BE2C (cell line): ENCODE results near the gene THOC1.

ENCODE experiments used
- DNase-seq: peaks from one replicate; pipeline ENCODE4 v3.0.0-alpha.2; 2020
- H3K27me3 ChIP-seq: fragments of 250-450 bp; sonication (Bioruptor Pico); 2 replicates; pipeline ENCODE4 v1.5.1; 2020; ENCODE audit warnings: mild to moderate bottlenecking
- H3K36me3 ChIP-seq: fragments of 250-450 bp; sonication (Bioruptor Pico); 2 replicates; pipeline ENCODE4 v1.5.1; 2020; ENCODE audit warnings: mild to moderate bottlenecking
- H3K4me1 ChIP-seq: fragments of 250-450 bp; sonication (Bioruptor Pico); 2 replicates; pipeline ENCODE4 v1.5.1; 2020
- H3K4me3 ChIP-seq: 2 replicates; pipeline ENCODE4 v1.5.1; 2011; ENCODE audit warnings: low read depth, low read length
- H3K9me3 ChIP-seq: fragments of 250-450 bp; sonication (Bioruptor Pico); 2 replicates; pipeline ENCODE4 v1.5.1; 2020
- TF ChIP-seq, protein P1 (sequence below): IDR thresholded peaks from 2 replicates; pipeline ENCODE4 v1.5.1; 2012; ENCODE audit warnings: mild to moderate bottlenecking, low read depth, low read length

Gene THOC1

DNA sequence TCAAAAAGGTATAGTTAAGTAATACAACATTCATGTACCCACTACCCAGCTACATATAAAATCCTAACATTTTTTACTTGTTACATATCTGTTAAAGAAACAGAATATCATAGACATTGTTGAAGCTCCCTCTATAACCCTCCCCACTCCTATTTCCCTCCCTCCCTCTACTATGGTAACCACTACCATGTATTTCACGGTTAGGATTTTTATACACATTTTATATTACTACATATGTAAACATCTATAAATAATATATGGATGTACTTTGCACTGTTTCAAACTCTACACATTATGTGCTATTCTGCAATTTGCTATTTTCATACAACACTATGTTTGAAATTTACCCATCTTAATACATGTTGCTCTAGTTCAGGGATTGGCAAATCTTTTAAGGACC lies 36.3 kb downstream of the THOC1 start:
- no peaks in the 10 kb centered on the region for H3K27me3 ChIP-seq
- TF ChIP-seq, protein P1, sequence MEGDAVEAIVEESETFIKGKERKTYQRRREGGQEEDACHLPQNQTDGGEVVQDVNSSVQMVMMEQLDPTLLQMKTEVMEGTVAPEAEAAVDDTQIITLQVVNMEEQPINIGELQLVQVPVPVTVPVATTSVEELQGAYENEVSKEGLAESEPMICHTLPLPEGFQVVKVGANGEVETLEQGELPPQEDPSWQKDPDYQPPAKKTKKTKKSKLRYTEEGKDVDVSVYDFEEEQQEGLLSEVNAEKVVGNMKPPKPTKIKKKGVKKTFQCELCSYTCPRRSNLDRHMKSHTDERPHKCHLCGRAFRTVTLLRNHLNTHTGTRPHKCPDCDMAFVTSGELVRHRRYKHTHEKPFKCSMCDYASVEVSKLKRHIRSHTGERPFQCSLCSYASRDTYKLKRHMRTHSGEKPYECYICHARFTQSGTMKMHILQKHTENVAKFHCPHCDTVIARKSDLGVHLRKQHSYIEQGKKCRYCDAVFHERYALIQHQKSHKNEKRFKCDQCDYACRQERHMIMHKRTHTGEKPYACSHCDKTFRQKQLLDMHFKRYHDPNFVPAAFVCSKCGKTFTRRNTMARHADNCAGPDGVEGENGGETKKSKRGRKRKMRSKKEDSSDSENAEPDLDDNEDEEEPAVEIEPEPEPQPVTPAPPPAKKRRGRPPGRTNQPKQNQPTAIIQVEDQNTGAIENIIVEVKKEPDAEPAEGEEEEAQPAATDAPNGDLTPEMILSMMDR = no peak
- DNase-seq = no peak
- H3K4me3 ChIP-seq = no peak overlapping the region
- H3K4me1 ChIP-seq = no peaks in the 10 kb centered on the region
- H3K9me3 ChIP-seq = no peaks in the 10 kb centered on the region
- no peaks in the 10 kb centered on the region for H3K36me3 ChIP-seq

DNA sequence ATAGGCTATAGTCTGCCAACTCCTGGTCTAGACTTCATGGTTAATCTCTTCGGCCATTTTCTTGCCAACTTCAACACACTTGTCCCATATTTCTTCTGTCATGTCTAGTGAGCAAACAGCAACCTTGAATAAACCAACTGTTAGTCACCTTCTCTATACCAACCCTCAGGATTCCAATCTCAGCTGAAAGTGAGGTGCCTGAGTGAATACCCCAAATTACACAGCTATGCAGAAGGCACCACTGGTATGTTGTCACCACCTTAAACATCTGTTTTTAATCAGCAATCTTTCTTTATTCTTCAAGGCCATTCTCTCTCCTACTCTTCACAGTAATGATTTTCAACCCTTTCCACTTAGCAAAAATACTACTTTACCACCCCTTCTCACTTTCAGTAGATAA lies 39.3 kb downstream of the THOC1 start:
- Histone ChIP-seq H3K4me3 (no peak overlapping the region), H3K27me3 (no peaks in the 10 kb centered on the region), H3K36me3 (peaks cover 3% of the 10 kb centered on the region; the same call in 1 of the 2 replicates), H3K9me3 (no peaks in the 10 kb centered on the region), H3K4me1 (no peaks in the 10 kb centered on the region)
- DNase-seq = no peak
- TF ChIP-seq, protein P1 = no peak

DNA sequence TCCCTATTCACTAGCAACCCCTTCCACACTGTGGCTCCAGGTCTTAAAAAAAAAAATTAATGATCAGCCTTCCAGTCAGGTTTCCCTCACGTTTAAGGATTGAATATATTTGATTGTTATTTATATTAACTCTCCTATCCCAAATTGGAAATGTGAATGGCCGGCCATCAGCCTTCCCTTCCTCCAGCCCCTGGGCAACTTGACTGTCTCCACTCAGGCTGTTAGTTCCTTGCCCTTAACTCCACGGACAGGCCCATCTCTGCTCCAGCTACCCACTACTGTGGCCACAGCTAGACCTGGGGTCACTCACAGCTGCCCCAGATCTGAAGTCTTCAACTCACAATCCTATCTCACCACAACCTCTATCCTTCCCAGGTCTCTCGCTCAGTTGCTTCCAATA lies 39.9 kb downstream of the THOC1 start:
- Histone ChIP-seq H3K36me3 (peaks cover 3% of the 10 kb centered on the region; the same call in 1 of the 2 replicates), H3K9me3 (no peaks in the 10 kb centered on the region), H3K27me3 (no peaks in the 10 kb centered on the region), H3K4me1 (no peaks in the 10 kb centered on the region), H3K4me3 (no peak overlapping the region)
- DNase-seq = no peak
- TF ChIP-seq, protein P1 = no peak

DNA sequence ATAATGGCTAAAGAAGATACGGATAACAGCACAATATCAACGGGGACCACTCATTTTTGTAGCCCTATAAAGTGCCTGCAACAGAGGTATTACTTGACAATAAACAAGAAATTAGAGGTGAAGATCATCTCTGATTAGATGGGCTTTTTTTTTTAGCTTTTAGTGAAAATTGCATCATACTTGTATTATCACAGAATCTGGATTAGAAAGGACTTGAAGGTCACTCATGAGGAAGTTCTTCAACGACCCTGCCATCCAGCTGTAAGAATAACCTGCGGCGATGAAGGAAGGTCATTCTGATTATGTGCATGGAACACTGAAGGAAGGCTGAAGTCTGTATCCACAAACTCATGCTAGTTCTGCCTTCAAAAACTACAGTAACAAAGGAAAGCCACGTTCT lies 40.5 kb downstream of the THOC1 start:
- no peaks in the 10 kb centered on the region for H3K4me1 ChIP-seq
- no peak for DNase-seq
- no peak overlapping the region for H3K4me3 ChIP-seq
- TF ChIP-seq, protein P1 = no peak
- no peaks in the 10 kb centered on the region for H3K27me3 ChIP-seq
- no peaks in the 10 kb centered on the region for H3K9me3 ChIP-seq
- H3K36me3 ChIP-seq = peaks cover 3% of the 10 kb centered on the region; the same call in 1 of the 2 replicates

DNA sequence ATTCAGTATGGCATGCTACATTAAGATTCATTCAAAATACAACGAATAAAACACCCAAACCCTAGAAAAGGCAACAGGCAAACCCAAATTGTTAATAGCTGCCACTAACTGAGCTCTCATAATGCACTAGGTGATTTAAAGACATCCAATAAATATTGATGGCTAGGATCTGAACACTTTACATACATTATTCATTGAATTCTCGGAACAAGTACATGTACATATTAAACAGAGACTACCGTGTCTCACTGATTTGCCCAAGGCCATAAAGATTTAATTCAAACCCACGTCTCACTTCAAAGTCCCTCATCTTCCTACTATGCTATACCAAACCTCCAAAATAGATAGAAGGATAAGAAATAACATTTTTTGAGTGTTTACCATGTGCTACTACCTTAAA lies 42.1 kb downstream of the THOC1 start:
- Histone ChIP-seq H3K9me3 (no peaks in the 10 kb centered on the region), H3K4me1 (no peaks in the 10 kb centered on the region), H3K36me3 (peaks cover 3% of the 10 kb centered on the region; the same call in 1 of the 2 replicates), H3K4me3 (no peak overlapping the region), H3K27me3 (no peaks in the 10 kb centered on the region)
- DNase-seq = no peak
- TF ChIP-seq, protein P1 = no peak

DNA sequence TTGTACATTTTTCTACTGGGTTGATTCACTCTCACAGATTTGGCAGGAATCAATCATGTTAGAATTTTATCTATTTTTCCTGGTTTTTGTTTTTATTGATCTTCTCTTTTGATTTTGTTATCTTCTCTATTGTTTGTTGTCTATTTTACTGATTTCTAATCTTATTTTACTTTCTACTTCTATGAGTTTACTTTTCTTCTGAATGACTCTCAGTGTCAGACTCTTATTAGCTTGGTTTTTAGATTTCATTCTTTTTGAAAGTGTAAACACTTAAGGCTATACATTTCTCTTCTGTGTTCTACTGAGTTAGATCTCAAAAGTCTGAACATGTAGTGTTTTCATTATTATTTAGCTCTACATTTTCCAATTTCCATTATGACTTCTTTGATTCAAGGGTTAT lies 47.1 kb downstream of the THOC1 start:
- TF ChIP-seq, protein P1 = no peak
- H3K4me1 ChIP-seq = no peaks in the 10 kb centered on the region
- no peaks in the 10 kb centered on the region for H3K9me3 ChIP-seq
- H3K36me3 ChIP-seq = peaks cover 16% of the 10 kb centered on the region
- H3K27me3 ChIP-seq = no peaks in the 10 kb centered on the region
- DNase-seq = no peak
- no peak overlapping the region for H3K4me3 ChIP-seq
